OCI-LY3 (cell line): ENCODE data around the gene SPOCK1.

Experiments
- CTCF ChIP-seq: fragments of 200-600, 300-600 bp; sonication (generic); IDR thresholded peaks from 2 replicates; pipeline ENCODE4 v1.5.1; 2014; ENCODE audit warnings: antibody characterized with exemption, low read length, low read depth
- EZH2phosphoT487 ChIP-seq: fragments of 200-600 bp; shearing (Covaris generic); IDR thresholded peaks from 2 replicates; pipeline ENCODE4 v1.6.1; 2018; ENCODE audit warnings: antibody characterized with exemption, mixed run types, low read depth

- TF ChIP-seq CTCF (no peak), EZH2phosphoT487 (no peak)
Measured at GRCh38 chr5:136994154-136994553, 505.0 kb downstream of the SPOCK1 start.
